Upper lobe of left lung (tissue), 4 donors: ENCODE data around the gene PIH1D2.
A peak's percentile ranks its signal among the peaks of the same experiment; 100 is the strongest.

Experiments used
- EP300 ChIP-seq, 4 donors: sonication (generic); formaldehyde crosslinking; IDR thresholded peaks; one replicate each; pipeline ENCODE4 v1.5.1; 2017; ENCODE audit warnings: antibody characterized with exemption in 4 of 4, control low read depth in 2 of 4
- POLR2AphosphoS5 ChIP-seq, 2 donors: sonication (generic); formaldehyde crosslinking; IDR thresholded peaks; one replicate each; pipeline ENCODE4 v1.5.1; 2017; ENCODE audit warnings: antibody characterized with exemption in 2 of 2

GRCh38 chr11:112086422-112087191 lies 12.8 kb upstream of the PIH1D2 start, which contains the start of the genes SDHD and TIMM8B:
- TF ChIP-seq EP300 (IDR thresholded peaks at IDR 0.05) (no peak), POLR2AphosphoS5 (IDR thresholded peaks at IDR 0.05) (peak; percentile 93 to 94)
